OCI-M2 (cell line): ENCODE results near the gene PPP1CA.
A peak's percentile ranks its signal among the peaks of the same experiment; 100 is the strongest.
"Not testable (repeated sequence)": the region's sequence is repeated elsewhere in the genome, so short reads cannot be mapped to it uniquely, and the experiment has no call there.

ENCODE experiments used
- DNase-seq: peaks from one replicate; lab custom pipeline; 2025; ENCODE audit not compliant: unreplicated experiment; lab: John Stamatoyannopoulos, UW

PPP1CA gene

GRCh38 chr11:67435031-67435726 is 33.5 kb upstream of the PPP1CA start:
- DNase-seq = no peak

- no peak for DNase-seq
These were observed 32.8 kb upstream of the PPP1CA start for GRCh38 chr11:67434395-67434881.

- no peak for DNase-seq
These were observed 32.1 kb upstream of the PPP1CA start for GRCh38 chr11:67433536-67434394.

GRCh38 chr11:67432655-67433349 is 31.1 kb upstream of the PPP1CA start:
- no peak for DNase-seq

- no peak for DNase-seq
These were observed 29.9 kb upstream of the PPP1CA start for GRCh38 chr11:67431346-67432249.

GRCh38 chr11:67429722-67430121 is 28.1 kb upstream of the PPP1CA start:
- no peak for DNase-seq

GRCh38 chr11:67429038-67429668 is 27.5 kb upstream of the PPP1CA start:
- no peak for DNase-seq

GRCh38 chr11:67428052-67429001 is 26.7 kb upstream of the PPP1CA start, which contains the start of gene RPS6KB2:
Gene RPS6KB2, plus strand, starts transcription at chr11:67428494. Its CDS starts 52 bp downstream, at chr11:67428546.
- peak; percentile 74 for DNase-seq

GRCh38 chr11:67427364-67427859 is 25.8 kb upstream of the PPP1CA start:
- DNase-seq = not testable (repeated sequence)

- no peak for DNase-seq
These were observed 22.4 kb upstream of the PPP1CA start for GRCh38 chr11:67423891-67424613.

- no peak for DNase-seq
These were observed 21.8 kb upstream of the PPP1CA start for GRCh38 chr11:67423466-67423865.

GRCh38 chr11:67422891-67423290 is 21.2 kb upstream of the PPP1CA start:
- no peak for DNase-seq

- DNase-seq = no peak
These were observed 19.9 kb upstream of the PPP1CA start for GRCh38 chr11:67421430-67422031.

GRCh38 chr11:67420646-67421429 is 19.2 kb upstream of the PPP1CA start:
- peak; percentile 36 for DNase-seq

- DNase-seq = no peak
These were observed 18.5 kb upstream of the PPP1CA start for GRCh38 chr11:67420147-67420645.

- no peak for DNase-seq
These were observed 17.8 kb upstream of the PPP1CA start for GRCh38 chr11:67419325-67420049.
